ENCODE measurements around the gene DIPK1A.

Gene DIPK1A

GRCh38 chr1:92797297-92797696 is 164.0 kb downstream of the DIPK1A start:
- H3K36me3 ChIP-seq (ENCODE audit: control insufficient read depth, low read depth, low read length), result no peaks in the 10 kb centered on the region
- no peaks in the 10 kb centered on the region for H3K9me3 ChIP-seq (ENCODE audit: control insufficient read depth, low read depth, low read length)
- no peak overlapping the region for H3K27ac ChIP-seq (ENCODE audit: low read length)
- H3K4me1 ChIP-seq (ENCODE audit: control insufficient read depth, low read depth, low read length), result peaks cover 7% of the 10 kb centered on the region
- no peak overlapping the region for H3K9ac ChIP-seq (ENCODE audit: low read length)
- no peak overlapping the region for H3K4me3 ChIP-seq (ENCODE audit: low read length)
- no peaks in the 10 kb centered on the region for H3K27me3 ChIP-seq (ENCODE audit: control insufficient read depth, insufficient read depth, low read length)

GRCh38 chr1:92795166-92795565 is 166.1 kb downstream of the DIPK1A start:
- H3K36me3 ChIP-seq (ENCODE audit: control insufficient read depth, low read depth, low read length), result no peaks in the 10 kb centered on the region
- H3K9ac ChIP-seq (ENCODE audit: low read length), result no peak overlapping the region
- peaks cover 17% of the 10 kb centered on the region for H3K4me1 ChIP-seq (ENCODE audit: control insufficient read depth, low read depth, low read length)
- H3K4me3 ChIP-seq (ENCODE audit: low read length), result no peak overlapping the region
- H3K9me3 ChIP-seq (ENCODE audit: control insufficient read depth, low read depth, low read length), result no peaks in the 10 kb centered on the region
- no peak overlapping the region for H3K27ac ChIP-seq (ENCODE audit: low read length)
- no peaks in the 10 kb centered on the region for H3K27me3 ChIP-seq (ENCODE audit: control insufficient read depth, insufficient read depth, low read length)

- H3K4me1 ChIP-seq (ENCODE audit: control insufficient read depth, low read depth, low read length), result peaks cover 17% of the 10 kb centered on the region
- peak overlapping the region; percentile 39 for H3K4me3 ChIP-seq (ENCODE audit: low read length)
- no peaks in the 10 kb centered on the region for H3K36me3 ChIP-seq (ENCODE audit: control insufficient read depth, low read depth, low read length)
- no peak overlapping the region for H3K27ac ChIP-seq (ENCODE audit: low read length)
- H3K9ac ChIP-seq (ENCODE audit: low read length), result peak overlapping the region; percentile 47
- no peaks in the 10 kb centered on the region for H3K9me3 ChIP-seq (ENCODE audit: control insufficient read depth, low read depth, low read length)
- peaks cover under 1% of the 10 kb centered on the region for H3K27me3 ChIP-seq (ENCODE audit: control insufficient read depth, insufficient read depth, low read length)
These were observed 168.9 kb downstream of the DIPK1A start for GRCh38 chr1:92792340-92792782.
